PC-9 (cell line): ENCODE measurements around the gene TMEM94. TPM values are rescaled to one million over a fixed set of nuclear protein-coding genes. Genes with fewer than 3 reads are reported as not detected.
A peak's percentile ranks its signal among the peaks of the same experiment; 100 is the strongest.

Experiments used
- BruUV-seq: library from RNA; stranded (reverse); fragments of 400-500 nt; replicated peaks from 2 replicates; lab custom pipeline; 2021; lab: Mats Ljungman, UMichigan
- CTCF ChIA-PET: fragments of 300-600 bp; sonication (Branson Sonifier 250); formaldehyde crosslinking; loops from one replicate; lab custom pipeline; 2022; ENCODE audit warnings: antibody characterized with exemption; lab: Charles Lee
- POLR2A ChIA-PET: fragments of 300-600 bp; sonication (Branson Sonifier 250); formaldehyde crosslinking; loops from one replicate; lab custom pipeline; 2022; ENCODE audit warnings: antibody characterized with exemption; ENCODE audit not compliant: unreplicated experiment; lab: Charles Lee
- DNase-seq, 2 experiments: peaks; one replicate each; pipeline versions ENCODE4 v3.0.0 to v3.0.0-alpha.2; 2015 to 2022; ENCODE audit warnings: mixed read lengths in 1 of 2
- H2AFZ ChIP-seq: fragments of 200-600 bp; sonication (generic); 2 replicates; pipeline ENCODE4 v1.8.1; 2017; ENCODE audit warnings: antibody characterized with exemption
- H3F3A ChIP-seq: fragments of 200-600 bp; sonication (generic); 2 replicates; pipeline ENCODE4 v1.8.1; 2017; ENCODE audit warnings: antibody characterized with exemption, mild to moderate bottlenecking, low read depth; ENCODE audit not compliant: insufficient read depth
- H3K27ac ChIP-seq: fragments of 200-600 bp; sonication (generic); 2 replicates; pipeline ENCODE4 v1.6.1; 2016; ENCODE audit warnings: mixed run types
- H3K27me3 ChIP-seq: fragments of 200-600 bp; sonication (generic); 2 replicates; pipeline ENCODE4 v1.6.1; 2016; ENCODE audit warnings: low read depth, mixed run types; ENCODE audit not compliant: insufficient read depth
- H3K36me3 ChIP-seq: fragments of 200-600 bp; sonication (generic); 2 replicates; pipeline ENCODE4 v1.6.1; 2016; ENCODE audit warnings: low read depth, mixed run types
- H3K4me1 ChIP-seq: fragments of 200-600 bp; sonication (generic); replicated peaks from 2 replicates; pipeline ENCODE4 v1.6.1; 2016; ENCODE audit warnings: mixed run types; ENCODE audit not compliant: insufficient read depth
- H3K4me2 ChIP-seq: fragments of 200-600 bp; sonication (generic); 2 replicates; pipeline ENCODE4 v1.6.1; 2017; ENCODE audit warnings: mixed run types
- H3K4me3 ChIP-seq: fragments of 200-600 bp; sonication (generic); 2 replicates; pipeline ENCODE4 v1.6.1; 2016; ENCODE audit warnings: mixed run types
- H3K79me2 ChIP-seq: fragments of 200-600 bp; sonication (generic); 2 replicates; pipeline ENCODE4 v1.6.1; 2017; ENCODE audit warnings: low read depth, mixed run types
- H3K9me2 ChIP-seq: fragments of 200-600 bp; sonication (generic); 2 replicates; pipeline ENCODE4 v1.8.1; 2017; ENCODE audit warnings: mild to moderate bottlenecking; ENCODE audit not compliant: insufficient read depth
- H3K9me3 ChIP-seq: fragments of 200-600 bp; sonication (generic); 2 replicates; pipeline ENCODE4 v1.8.1; 2016; ENCODE audit warnings: low read depth; ENCODE audit not compliant: insufficient read depth
- H4K20me1 ChIP-seq: fragments of 200-600 bp; sonication (generic); 2 replicates; pipeline ENCODE4 v1.8.1; 2017; ENCODE audit not compliant: insufficient read depth
- CTCF ChIP-seq: fragments of 200-600 bp; sonication (generic); conservative IDR thresholded peaks from 2 replicates; pipeline ENCODE4 v1.6.1; 2017; ENCODE audit warnings: mixed run types, antibody characterized with exemption, mild to moderate bottlenecking, moderate library complexity
- EZH2 ChIP-seq: fragments of 200-600 bp; sonication (generic); IDR thresholded peaks from 2 replicates; pipeline ENCODE4 v1.8.0; 2017; ENCODE audit warnings: antibody characterized with exemption, low read depth
- intact Hi-C: fragments of 100-400 bp; cut with micrococcal nuclease; formaldehyde crosslinking; loops from one replicate; pipeline ENCODE4 v1.10.0; 2022; ENCODE audit not compliant: unreplicated experiment
- total RNA-seq: library from RNA; stranded (reverse); gene quantifications from 2 replicates; pipeline ENCODE4 v1.2.3, GENCODE V29; 2021

TMEM94 gene
- total RNA-seq, 1 experiment from 2014 or later = 78.9 TPM

DNA sequence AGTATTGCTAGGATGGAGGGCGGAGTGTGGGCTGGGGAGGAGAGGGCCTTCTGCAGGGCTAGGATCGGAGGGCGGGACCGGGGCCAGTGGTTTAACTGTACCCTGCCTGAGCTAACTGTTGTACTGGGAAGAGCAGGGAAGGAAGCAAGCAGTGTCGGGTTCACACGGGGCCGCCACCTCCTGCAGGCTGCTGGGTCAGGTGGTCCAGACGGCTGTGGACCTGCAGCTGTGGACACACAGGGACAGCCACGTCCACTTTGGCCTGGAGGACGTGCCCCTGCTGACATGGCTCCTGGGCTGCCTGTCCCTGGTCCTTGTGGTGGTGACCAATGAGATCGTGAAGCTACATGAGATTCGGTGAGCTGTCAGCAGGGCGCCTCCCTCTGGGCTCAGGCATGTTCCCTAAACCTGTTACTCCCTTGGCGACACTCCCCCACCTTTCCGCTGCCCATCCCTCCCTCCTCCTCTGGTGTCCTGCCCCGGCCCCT, 42.3 kb downstream of the TMEM94 start:
- no TSS peak for BruUV-seq
- POLR2A ChIA-PET = interaction anchor here (0.6 kb wide), 1 partner anchor 28 kb away, joined by 13 read pairs; no protein-coding TSS in a partner anchor

DNA sequence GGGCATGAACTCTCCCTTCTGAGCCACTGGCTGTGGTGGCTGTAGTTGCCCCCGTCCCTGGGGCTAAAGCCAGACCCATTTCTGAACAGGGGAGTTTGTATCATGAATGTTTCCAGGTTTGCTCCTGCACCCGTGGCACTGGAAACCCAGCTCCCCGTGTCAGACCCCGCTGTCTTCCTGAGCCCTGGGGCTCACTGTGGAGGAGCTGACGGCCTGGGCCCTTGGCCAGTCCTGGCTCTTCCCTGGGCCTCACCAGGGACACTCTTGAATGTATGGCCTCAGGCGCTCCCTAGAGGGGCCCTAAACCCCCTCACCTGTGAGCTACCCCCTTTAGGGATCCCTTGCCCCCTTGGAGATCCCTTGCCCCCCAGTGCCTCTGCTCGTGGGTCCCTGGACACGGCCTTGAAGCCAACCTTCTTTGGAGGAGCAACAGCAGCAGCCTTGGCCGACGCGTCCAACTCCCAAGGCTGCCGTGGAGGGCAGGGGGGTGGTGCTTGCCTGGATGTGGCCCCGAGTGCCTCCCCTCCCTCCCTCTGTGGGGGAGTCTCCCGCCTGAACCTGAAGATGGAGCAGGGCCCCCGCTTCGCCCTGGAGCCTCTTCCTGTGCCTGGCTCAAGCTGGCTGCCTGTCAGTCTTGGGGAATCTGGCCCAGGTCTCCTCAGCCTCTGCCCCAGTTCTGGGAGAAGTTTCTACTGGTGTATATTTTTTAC, 43.0 kb downstream of the TMEM94 start:
- no peaks in the 10 kb centered on the region for H3K79me2 ChIP-seq
- no peaks in the 10 kb centered on the region for H4K20me1 ChIP-seq
- TSS peak; percentile 15 for BruUV-seq
- no peaks in the 10 kb centered on the region for H3F3A ChIP-seq
- H2AFZ ChIP-seq = no peak overlapping the region
- no peak overlapping the region for H3K27ac ChIP-seq
- H3K9me2 ChIP-seq = no peaks in the 10 kb centered on the region
- no peaks in the 10 kb centered on the region for H3K4me1 ChIP-seq
- no peak for DNase-seq
- no peak overlapping the region for H3K4me2 ChIP-seq
- H3K4me3 ChIP-seq = no peak overlapping the region
- TF ChIP-seq CTCF (no peak), EZH2 (no peak)
- CTCF ChIA-PET = interaction anchor here (0.6 kb wide), 1 partner anchor 39 kb away, joined by 4 read pairs; no protein-coding TSS in a partner anchor
- H3K9me3 ChIP-seq = no peaks in the 10 kb centered on the region
- H3K27me3 ChIP-seq = no peaks in the 10 kb centered on the region
- intact Hi-C loops = loop anchor here (5.0 kb wide), 1 partner anchor 72 kb away; no protein-coding TSS in a partner anchor
- POLR2A ChIA-PET = interaction anchor here (0.6 kb wide), 1 partner anchor 29 kb away, joined by 13 read pairs; no protein-coding TSS in a partner anchor
- H3K36me3 ChIP-seq = no peaks in the 10 kb centered on the region

More for the DNA sequence above, 42.3 kb downstream of the TMEM94 start:
- TF ChIP-seq CTCF = no peak
- no peak for TF ChIP-seq EZH2
- no peak overlapping the region for H3K4me3 ChIP-seq
- CTCF ChIA-PET = interaction anchor here (0.6 kb wide), 1 partner anchor 39 kb away, joined by 4 read pairs; no protein-coding TSS in a partner anchor
- H4K20me1 ChIP-seq = no peaks in the 10 kb centered on the region
- intact Hi-C loops = loop anchor here (5.0 kb wide), 1 partner anchor 71 kb away; no protein-coding TSS in a partner anchor
- no peaks in the 10 kb centered on the region for H3K4me1 ChIP-seq
- no peaks in the 10 kb centered on the region for H3K9me3 ChIP-seq
- no peaks in the 10 kb centered on the region for H3K36me3 ChIP-seq
- H3K4me2 ChIP-seq = no peak overlapping the region
- no peaks in the 10 kb centered on the region for H3F3A ChIP-seq
- H3K9me2 ChIP-seq = no peaks in the 10 kb centered on the region
- no peak for DNase-seq
- H2AFZ ChIP-seq = no peak overlapping the region
- no peaks in the 10 kb centered on the region for H3K27me3 ChIP-seq
- no peak overlapping the region for H3K27ac ChIP-seq
- no peaks in the 10 kb centered on the region for H3K79me2 ChIP-seq

GRCh38 chr17:75500419-75501216, 44.2 kb downstream of the TMEM94 start:
- ChIA-PET POLR2A (no interaction called here), CTCF (interaction anchor here (0.7 kb wide), 1 partner anchor 72 kb away, joined by 3 read pairs; no protein-coding TSS in a partner anchor)
- Histone ChIP-seq H3K36me3 (no peaks in the 10 kb centered on the region), H3K4me3 (no peak overlapping the region), H3F3A (no peaks in the 10 kb centered on the region), H3K27ac (no peak overlapping the region), H3K4me2 (no peak overlapping the region), H3K79me2 (no peaks in the 10 kb centered on the region), H3K27me3 (no peaks in the 10 kb centered on the region), H3K9me2 (no peaks in the 10 kb centered on the region), H2AFZ (no peak overlapping the region), H3K4me1 (no peaks in the 10 kb centered on the region), H4K20me1 (0 out of 2 replicates have a peak, but pooled peaks cover 3% of the 10 kb centered on the region), H3K9me3 (no peaks in the 10 kb centered on the region)
- TF ChIP-seq EZH2 = no peak
- no peak for TF ChIP-seq CTCF
- TSS peak; percentile 12 for BruUV-seq
- intact Hi-C loops = no loop called here
- DNase-seq = no peak
